ENCODE measurements around the gene KPNA4. TPM values are rescaled to one million over a fixed set of nuclear protein-coding genes. Genes with fewer than 3 reads are reported as not detected.

Gene KPNA4
- total and polyA plus RNA-seq, 7 donors: 15.0 to 52.8 (median 45.4) TPM

DNA sequence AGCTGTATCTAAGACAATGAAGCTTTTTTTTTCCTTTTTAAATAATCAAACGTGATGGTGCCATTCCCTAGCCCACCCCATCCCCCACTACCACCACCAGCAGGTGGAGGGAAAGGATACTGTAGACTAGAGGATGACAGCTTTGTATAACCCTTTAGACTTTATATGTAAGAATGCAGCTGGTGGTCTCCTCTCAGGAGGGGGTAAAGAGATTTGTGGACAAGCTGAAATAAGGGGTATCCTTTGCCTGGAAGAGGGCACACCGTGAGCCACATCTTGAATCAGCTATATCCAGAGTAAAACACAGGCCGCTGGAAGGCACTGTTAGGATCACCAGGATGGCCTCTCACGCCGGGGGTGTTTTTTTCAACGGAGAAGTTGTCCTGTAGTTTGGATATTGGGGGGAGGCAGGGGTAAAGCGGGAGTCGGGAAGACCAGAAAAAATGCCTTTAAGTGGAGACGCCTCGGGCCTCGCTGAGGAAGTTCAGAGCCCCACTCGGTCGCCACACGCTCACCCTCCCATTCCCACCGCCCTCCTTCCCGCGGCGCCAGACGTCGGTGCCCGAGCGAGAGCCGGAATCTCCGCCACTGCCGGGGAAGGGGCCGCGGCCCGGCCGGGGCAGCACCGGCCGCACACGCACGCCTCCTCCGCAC is 986 bp downstream of the KPNA4 start:
- H3K36me3 ChIP-seq: no peaks in the 10 kb centered on the region
- no peaks in the 10 kb centered on the region for H3K27me3 ChIP-seq
- H3K4me3 ChIP-seq: peak overlapping the region; percentile 86 to 93 (median 88)
- H3K27ac ChIP-seq: peak overlapping the region; percentile 98 to 99 (median 99)
- peaks cover 0 to 63% (median 43%) of the 10 kb centered on the region in 4 donors for H3K4me1 ChIP-seq
- intact Hi-C loops (cut with DNase I): no loop called here
- TF ChIP-seq, protein P1, sequence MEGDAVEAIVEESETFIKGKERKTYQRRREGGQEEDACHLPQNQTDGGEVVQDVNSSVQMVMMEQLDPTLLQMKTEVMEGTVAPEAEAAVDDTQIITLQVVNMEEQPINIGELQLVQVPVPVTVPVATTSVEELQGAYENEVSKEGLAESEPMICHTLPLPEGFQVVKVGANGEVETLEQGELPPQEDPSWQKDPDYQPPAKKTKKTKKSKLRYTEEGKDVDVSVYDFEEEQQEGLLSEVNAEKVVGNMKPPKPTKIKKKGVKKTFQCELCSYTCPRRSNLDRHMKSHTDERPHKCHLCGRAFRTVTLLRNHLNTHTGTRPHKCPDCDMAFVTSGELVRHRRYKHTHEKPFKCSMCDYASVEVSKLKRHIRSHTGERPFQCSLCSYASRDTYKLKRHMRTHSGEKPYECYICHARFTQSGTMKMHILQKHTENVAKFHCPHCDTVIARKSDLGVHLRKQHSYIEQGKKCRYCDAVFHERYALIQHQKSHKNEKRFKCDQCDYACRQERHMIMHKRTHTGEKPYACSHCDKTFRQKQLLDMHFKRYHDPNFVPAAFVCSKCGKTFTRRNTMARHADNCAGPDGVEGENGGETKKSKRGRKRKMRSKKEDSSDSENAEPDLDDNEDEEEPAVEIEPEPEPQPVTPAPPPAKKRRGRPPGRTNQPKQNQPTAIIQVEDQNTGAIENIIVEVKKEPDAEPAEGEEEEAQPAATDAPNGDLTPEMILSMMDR (IDR thresholded peaks at IDR 0.05): no peak
- TF ChIP-seq EP300 (IDR thresholded peaks at IDR 0.05) (no peak), POLR2AphosphoS5 (IDR thresholded peaks at IDR 0.05) (no peak), POLR2A (IDR thresholded peaks at IDR 0.05) (no peak)
- no peak for DNase-seq
- H3K9me3 ChIP-seq: no peaks in the 10 kb centered on the region
- WGBS, 2 donors: 0% methylated on average over 34 of the region's 34 CpGs

GRCh38 chr3:160562952-160563351 is 2.4 kb downstream of the KPNA4 start:
- intact Hi-C loops (cut with DNase I): no loop called here
- no peaks in the 10 kb centered on the region for H3K27me3 ChIP-seq
- DNase-seq: no peak
- peaks cover 0 to 78% (median 47%) of the 10 kb centered on the region in 4 donors for H3K4me1 ChIP-seq
- H3K36me3 ChIP-seq: no peaks in the 10 kb centered on the region
- no peak overlapping the region for H3K4me3 ChIP-seq
- WGBS, 2 donors: 84 to 94% methylated on average over 3 of the region's 3 CpGs
- no peak for TF ChIP-seq POLR2AphosphoS5 (IDR thresholded peaks at IDR 0.05)
- TF ChIP-seq POLR2A (IDR thresholded peaks at IDR 0.05): no peak
- TF ChIP-seq, protein P1 (IDR thresholded peaks at IDR 0.05): no peak
- no peak for TF ChIP-seq EP300 (IDR thresholded peaks at IDR 0.05)
- H3K27ac ChIP-seq: no peak overlapping the region
- no peaks in the 10 kb centered on the region for H3K9me3 ChIP-seq

- Histone ChIP-seq H3K27me3 (no peaks in the 10 kb centered on the region), H3K9me3 (no peaks in the 10 kb centered on the region), H3K4me3 (no peak overlapping the region), H3K36me3 (no peaks in the 10 kb centered on the region), H3K4me1 (peaks cover 0 to 78% (median 43%) of the 10 kb centered on the region in 4 donors), H3K27ac (no peak overlapping the region)
- 97 to 98% methylated on average over 2 of the region's 2 CpGs for WGBS, 2 donors
- no peak for DNase-seq
- intact Hi-C loops (cut with DNase I): no loop called here
- TF ChIP-seq EP300 (IDR thresholded peaks at IDR 0.05): no peak
Observed at GRCh38 chr3:160557571-160557970, 7.8 kb downstream of the KPNA4 start.

GRCh38 chr3:160556141-160556540 is 9.2 kb downstream of the KPNA4 start:
- intact Hi-C loops (cut with DNase I): no loop called here

GRCh38 chr3:160554980-160555379 is 10.4 kb downstream of the KPNA4 start:
- intact Hi-C loops (cut with DNase I): no loop called here
- TF ChIP-seq EP300 (IDR thresholded peaks at IDR 0.05) (no peak), POLR2AphosphoS5 (IDR thresholded peaks at IDR 0.05) (no peak), POLR2A (IDR thresholded peaks at IDR 0.05) (no peak)
- TF ChIP-seq, protein P1 (IDR thresholded peaks at IDR 0.05): no peak
- no peaks in the 10 kb centered on the region for H3K9me3 ChIP-seq
- H3K36me3 ChIP-seq: no peaks in the 10 kb centered on the region
- 92 to 94% methylated on average over 3 of the region's 3 CpGs for whole genome bisulfite sequencing, 2 donors
- peaks cover 0 to 52% (median 23%) of the 10 kb centered on the region in 4 donors for H3K4me1 ChIP-seq
- no peaks in the 10 kb centered on the region for H3K27me3 ChIP-seq
- no peak for DNase-seq
- no peak overlapping the region for H3K27ac ChIP-seq
- no peak overlapping the region for H3K4me3 ChIP-seq

More at GRCh38 chr3:160556141-160556540, 9.2 kb downstream of the KPNA4 start:
- no peak overlapping the region for H3K27ac ChIP-seq
- TF ChIP-seq POLR2A (IDR thresholded peaks at IDR 0.05) (no peak), POLR2AphosphoS5 (IDR thresholded peaks at IDR 0.05) (no peak)
- no peak for DNase-seq
- no peaks in the 10 kb centered on the region for H3K36me3 ChIP-seq
- H3K9me3 ChIP-seq: no peaks in the 10 kb centered on the region
- H3K4me1 ChIP-seq: peaks cover 0 to 64% (median 33%) of the 10 kb centered on the region in 4 donors
- no peak overlapping the region for H3K4me3 ChIP-seq
- 86 to 91% methylated on average over 2 of the region's 2 CpGs for WGBS, 2 donors
- no peaks in the 10 kb centered on the region for H3K27me3 ChIP-seq

Measured in sigmoid colon (tissue), 7 donors.